ENCODE data around the gene PARD6A.
"Not testable (repeated sequence)": the region's sequence is repeated elsewhere in the genome, so short reads cannot be mapped to it uniquely, and the experiment has no call there.

Gene PARD6A

DNA sequence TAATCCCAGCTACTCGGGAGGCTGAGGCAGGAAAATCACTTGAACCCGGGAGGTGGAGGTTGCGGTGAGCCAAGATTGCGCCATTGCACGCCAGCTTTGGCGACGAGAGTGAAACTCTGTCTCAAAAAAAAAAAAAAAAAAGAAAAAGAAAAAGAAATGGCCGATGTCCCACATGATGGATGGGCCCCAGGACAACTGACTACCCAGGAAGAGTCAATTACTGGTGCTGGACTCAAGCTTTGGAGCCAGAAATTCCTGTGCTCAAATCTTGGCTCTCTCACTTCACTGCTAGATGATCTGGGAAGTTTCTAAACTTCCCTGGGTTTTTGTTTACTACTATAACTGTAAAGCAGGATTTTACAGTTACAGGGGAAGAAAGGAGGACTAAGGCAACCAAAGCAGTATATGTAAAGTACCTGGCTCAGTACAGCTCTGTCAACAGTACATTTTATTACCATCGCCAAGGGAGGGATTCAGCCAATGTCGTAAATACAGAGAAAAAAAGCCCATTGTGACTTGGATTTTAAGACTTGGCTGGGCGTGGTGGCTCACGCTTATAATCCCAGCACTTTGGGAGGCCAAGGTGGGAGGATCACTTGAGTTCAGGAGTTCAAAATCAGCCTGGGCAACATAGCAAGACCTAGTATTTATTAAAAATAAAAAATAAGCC is 17.7 kb downstream of the PARD6A start:
- no peak overlapping the region for H3K27ac ChIP-seq
- ChIA-PET CTCF (no interaction called here), POLR2A (ENCODE audit: low non-redundant PET) (interaction anchor here (0.7 kb wide), 1 partner anchor 155 kb away, joined by 3 read pairs; no protein-coding TSS in a partner anchor)
- no peak for DNase-seq (ENCODE audit: low spot score)
- TF ChIP-seq CTCF (conservative IDR thresholded peaks at IDR 0.05; ENCODE audit: low read depth): no peak

- CTCF ChIA-PET: interaction anchor here (0.6 to 0.9 kb wide), 3 partner anchors 43 to 136 kb away, joined by 3 to 4 read pairs (median 4); no protein-coding TSS in a partner anchor
These were observed 19.5 kb downstream of the PARD6A start for GRCh38 chr16:67679935-67680897.

DNA sequence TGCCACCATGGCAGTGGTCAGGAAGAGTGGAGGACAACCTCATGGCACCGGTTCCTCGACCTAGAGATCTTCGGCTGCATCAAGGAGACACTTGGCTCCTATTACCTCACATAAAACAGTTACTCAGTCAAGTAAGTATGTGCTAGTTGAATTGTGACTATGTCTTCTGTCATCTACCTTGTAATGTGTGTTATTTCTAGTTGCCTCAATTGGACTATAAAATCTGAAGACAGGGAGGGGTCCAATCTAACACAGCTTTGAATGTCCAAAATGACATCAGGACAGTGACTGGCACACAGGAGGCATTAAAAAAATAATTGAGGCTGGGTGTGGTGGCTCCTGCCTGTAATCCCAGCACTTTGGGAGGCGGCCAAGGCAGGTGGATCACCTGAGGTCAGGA is 23.0 kb downstream of the PARD6A start:
- no peak for TF ChIP-seq CTCF (conservative IDR thresholded peaks at IDR 0.05; ENCODE audit: low read depth)
- POLR2A ChIA-PET (ENCODE audit: low non-redundant PET): no interaction called here
- no peak for DNase-seq (ENCODE audit: low spot score)
- no peak overlapping the region for H3K27ac ChIP-seq
- CTCF ChIA-PET: interaction anchor here (2.7 kb wide), 1 partner anchor 11 kb away, joined by 15 read pairs; no protein-coding TSS in a partner anchor

More at GRCh38 chr16:67679935-67680897, 19.5 kb downstream of the PARD6A start:
- TF ChIP-seq CTCF (conservative IDR thresholded peaks at IDR 0.05; ENCODE audit: low read depth): no peak
- POLR2A ChIA-PET (ENCODE audit: low non-redundant PET): no interaction called here
- DNase-seq (ENCODE audit: low spot score): no peak
- H3K27ac ChIP-seq: no peak overlapping the region

DNA sequence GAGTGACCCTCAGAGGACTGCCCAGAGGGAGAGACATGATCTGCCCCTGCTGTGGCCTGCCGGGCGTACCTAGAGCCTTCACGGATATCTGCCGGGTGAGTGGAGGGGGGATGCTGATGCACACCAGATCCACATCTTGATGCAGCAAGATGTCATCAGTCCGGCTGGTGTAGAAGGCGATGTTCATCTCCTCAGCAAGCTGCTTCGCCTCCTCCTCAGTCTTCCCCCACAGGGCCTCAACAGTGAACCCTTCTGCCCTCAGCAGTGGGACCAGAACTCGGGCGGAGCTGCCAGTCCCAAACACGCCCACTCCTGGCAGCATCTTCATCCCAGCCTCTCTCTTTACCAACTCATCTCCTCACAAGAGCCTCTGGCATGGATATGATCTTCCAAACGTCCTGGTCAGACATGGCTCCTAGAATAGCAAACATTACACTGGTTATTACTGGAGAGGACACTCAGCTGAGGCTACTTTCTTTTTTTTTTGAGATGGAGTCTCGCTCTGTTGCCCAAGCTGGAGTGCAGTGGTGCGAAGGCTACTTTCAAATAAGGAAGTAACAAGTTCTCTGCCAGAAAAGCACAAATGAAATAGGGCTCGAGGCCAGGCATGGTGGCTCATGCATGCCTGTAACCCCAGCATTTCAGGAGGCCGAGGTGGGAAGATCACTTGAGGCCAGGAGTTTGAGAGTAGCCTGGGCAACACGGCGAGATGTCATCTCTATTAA is 24.8 kb downstream of the PARD6A start:
- TF ChIP-seq CTCF (conservative IDR thresholded peaks at IDR 0.05; ENCODE audit: low read depth): no peak
- POLR2A ChIA-PET (ENCODE audit: low non-redundant PET): no interaction called here
- no peak for DNase-seq (ENCODE audit: low spot score)
- CTCF ChIA-PET: no interaction called here
- no peak overlapping the region for H3K27ac ChIP-seq

GRCh38 chr16:67693517-67694285 is 32.9 kb downstream of the PARD6A start:
- DNase-seq (ENCODE audit: low spot score); POLR2A ChIA-PET (ENCODE audit: low non-redundant PET); H3K27ac ChIP-seq: not testable (repeated sequence)
- CTCF ChIA-PET: interaction anchor here (1.1 kb wide), 1 partner anchor 123 kb away, joined by 4 read pairs; no protein-coding TSS in a partner anchor

DNA sequence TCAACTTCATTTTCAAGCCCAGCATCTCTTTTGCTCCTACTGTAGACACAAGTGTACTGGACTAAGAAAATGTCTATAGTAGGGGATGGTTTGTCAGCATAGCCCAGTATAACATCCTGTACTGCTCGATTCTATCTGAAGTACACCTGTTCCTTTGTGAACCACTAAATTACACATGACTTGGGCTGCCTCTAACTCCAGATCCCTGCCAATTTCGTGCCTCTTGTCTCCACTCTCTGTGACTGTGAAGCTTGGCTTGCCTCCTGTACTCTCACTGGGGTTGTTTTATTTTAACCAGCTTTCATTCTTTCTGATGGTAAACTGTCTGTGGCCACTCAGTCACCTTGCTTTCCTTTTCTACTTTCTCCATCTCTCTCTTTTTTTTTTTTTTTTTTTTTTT is 33.9 kb downstream of the PARD6A start:
- no peak for TF ChIP-seq CTCF (conservative IDR thresholded peaks at IDR 0.05; ENCODE audit: low read depth)
- POLR2A ChIA-PET (ENCODE audit: low non-redundant PET): interaction anchor here (0.6 kb wide), 1 partner anchor 214 kb away, joined by 4 read pairs; the partner anchor contains the start of gene ATP6V0D1
- CTCF ChIA-PET: interaction anchor here (1.1 kb wide), 1 partner anchor 122 kb away, joined by 4 read pairs; no protein-coding TSS in a partner anchor
- no peak for DNase-seq (ENCODE audit: low spot score)
- no peak overlapping the region for H3K27ac ChIP-seq

All from RWPE1 (cell line).